Testis (tissue), 2 donors: ENCODE data around the gene NOS1AP.

Experiments
- CTCF ChIP-seq, 3 experiments: fragments of 450-650 bp in 2 of 3; fragments of 200-600 bp in 1 of 3; sonication (generic) in 1 of 3; IDR thresholded peaks; one replicate each; pipeline ENCODE4 v1.5.1; 2016 to 2019; ENCODE audit warnings: antibody characterized with exemption in 3 of 3, mild to moderate bottlenecking in 2 of 3, moderate library complexity in 1 of 3
- POLR2A ChIP-seq: fragments of 450-650 bp; IDR thresholded peaks from one replicate; pipeline ENCODE4 v1.6.1; 2017; ENCODE audit warnings: antibody characterized with exemption, mild to moderate bottlenecking, moderate library complexity

GRCh38 chr1:162062542-162063015, 6.9 kb upstream of the NOS1AP start:
- TF ChIP-seq CTCF (IDR thresholded peaks at IDR 0.05), result no peak
- no peak for TF ChIP-seq POLR2A
